ENCODE results near the gene FCRLA. TPM values are rescaled to one million over a fixed set of nuclear protein-coding genes. Genes with fewer than 3 reads are reported as not detected.

Gene FCRLA
- total and polyA plus RNA-seq, 2 donors (not counting 3 experiments of a cell fraction or from before 2014, with no cell fraction given): not detected

DNA sequence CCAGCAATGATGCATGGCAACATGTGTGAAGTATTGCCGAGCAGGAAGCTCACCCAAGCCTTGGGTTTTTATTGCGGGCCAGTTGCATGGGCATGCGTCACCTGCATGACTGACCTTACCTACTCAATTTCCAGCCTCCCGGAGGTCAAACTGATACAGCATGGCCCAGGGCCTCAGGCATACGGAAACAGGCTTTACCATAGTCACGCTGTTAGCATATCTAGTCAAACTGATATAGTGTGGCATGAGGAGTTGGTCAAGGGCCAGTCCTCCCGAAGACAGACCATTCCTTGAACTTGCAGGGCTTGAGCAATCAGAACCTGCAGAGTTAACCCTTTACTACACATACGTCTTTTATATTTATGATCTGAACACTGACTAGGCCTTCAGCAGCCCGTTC is 36.2 kb downstream of the FCRLA start:
- intact Hi-C loops (cut with micrococcal nuclease) (loop anchor here (10.0 kb wide), 1 partner anchor 178 kb away; no protein-coding TSS in a partner anchor), dilution Hi-C loops (cut with MboI; ENCODE audit: extremely low pct_ligation_motif_present, low sequenced_read_pairs) (no loop called here)
- Histone ChIP-seq H3K4me1 (ENCODE audit: control insufficient read depth, extremely low read depth, insufficient read depth, low read length) (peaks cover 3% of the 10 kb centered on the region), H3K9me1 (replicated peaks; ENCODE audit: control insufficient read depth, extremely low read depth, insufficient read depth, low read length) (no peaks in the 10 kb centered on the region), H3K36me3 (ENCODE audit: control insufficient read depth in 2 of 2, extremely low read depth in 1 of 2, insufficient read depth in 2 of 2, low read length in 2 of 2) (no peaks in the 10 kb centered on the region), H2AFZ (ENCODE audit: low read depth, low read length) (no peak overlapping the region), H3K4me3 (replicated peaks in 1 of 3; ENCODE audit: insufficient read depth in 1 of 3, low read depth in 1 of 3, low read length in 3 of 3) (no peak overlapping the region), H3K9me3 (replicated peaks; ENCODE audit: control insufficient read depth, insufficient read depth, low read length) (no peaks in the 10 kb centered on the region), H3K27ac (ENCODE audit: insufficient read depth, low read depth, low read length) (no peak overlapping the region), H3K9ac (replicated peaks; ENCODE audit: extremely low read depth, insufficient read depth, low read length) (no peak overlapping the region), H4K20me1 (replicated peaks; ENCODE audit: control insufficient read depth, extremely low read depth, insufficient read depth, low read length) (no peaks in the 10 kb centered on the region), H3K79me2 (ENCODE audit: control insufficient read depth, insufficient read depth, low read length) (no peaks in the 10 kb centered on the region), H3K27me3 (ENCODE audit: control insufficient read depth in 2 of 2, insufficient read depth in 2 of 2, low read length in 2 of 2) (no peaks in the 10 kb centered on the region), H3K4me2 (ENCODE audit: insufficient read depth, low read length) (no peak overlapping the region)
- FAIRE-seq (no peak), DNase-seq (ENCODE audit: low read depth, low spot score) (no peak)
- no peak for TF ChIP-seq GATA2 (IDR thresholded peaks at IDR 0.05; ENCODE audit: insufficient read depth, insufficient read length, low read depth, low read length)
- no peak for TF ChIP-seq FOS (IDR thresholded peaks at IDR 0.05; ENCODE audit: borderline replicate concordance, insufficient read depth, low read length)
- TF ChIP-seq EZH2 (IDR thresholded peaks at IDR 0.05; ENCODE audit: borderline replicate concordance, low read depth, low read length, severe bottlenecking): no peak
- no TSS peak for BruUV-seq (replicated peaks)
- ChIA-PET POLR2A (no interaction called here), CTCF (interaction anchor here (1.0 to 7.5 kb wide), 4 partner anchors 10 to 258 kb away, joined by 3 to 102 read pairs (median 4); no protein-coding TSS in a partner anchor)

DNA sequence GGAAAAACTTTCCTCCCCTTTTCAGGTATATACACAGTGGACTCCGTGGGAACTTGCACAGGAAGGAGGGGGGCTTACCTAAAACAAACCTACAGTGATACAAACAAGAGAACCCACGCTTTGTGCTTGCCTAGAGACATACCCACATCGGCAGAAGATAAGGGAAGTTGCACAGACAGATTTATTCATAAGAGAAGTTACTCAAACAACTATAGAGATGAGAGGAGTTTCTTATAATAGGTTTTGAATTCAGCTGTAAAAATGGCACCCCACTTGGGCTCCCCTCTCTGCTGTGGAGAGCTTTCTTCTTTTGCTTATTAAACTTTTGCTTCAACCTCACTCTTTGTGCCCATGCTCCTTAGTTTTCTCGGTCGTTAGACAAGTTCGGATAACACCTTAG is 40.8 kb downstream of the FCRLA start:
- no peak for DNase-seq (ENCODE audit: low read depth, low spot score)
- dilution Hi-C loops (cut with MboI; ENCODE audit: extremely low pct_ligation_motif_present, low sequenced_read_pairs): no loop called here
- no peaks in the 10 kb centered on the region for H4K20me1 ChIP-seq (replicated peaks; ENCODE audit: control insufficient read depth, extremely low read depth, insufficient read depth, low read length)
- no peak for TF ChIP-seq FOS (IDR thresholded peaks at IDR 0.05; ENCODE audit: borderline replicate concordance, insufficient read depth, low read length)
- TF ChIP-seq POLR2AphosphoS5 (IDR thresholded peaks at IDR 0.05; ENCODE audit: insufficient read depth, low read depth, low read length): no peak
- TF ChIP-seq, protein P1, sequence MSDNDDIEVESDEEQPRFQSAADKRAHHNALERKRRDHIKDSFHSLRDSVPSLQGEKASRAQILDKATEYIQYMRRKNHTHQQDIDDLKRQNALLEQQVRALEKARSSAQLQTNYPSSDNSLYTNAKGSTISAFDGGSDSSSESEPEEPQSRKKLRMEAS (IDR thresholded peaks at IDR 0.05; ENCODE audit: insufficient read depth, insufficient read length): no peak
- no peak for TF ChIP-seq POLR2A (IDR thresholded peaks at IDR 0.05; ENCODE audit: low read depth, low read length)
- TF ChIP-seq MYC (IDR thresholded peaks at IDR 0.05; ENCODE audit: low read depth, low read length): no peak
- TF ChIP-seq EZH2 (IDR thresholded peaks at IDR 0.05; ENCODE audit: borderline replicate concordance, low read depth, low read length, severe bottlenecking): no peak
- TF ChIP-seq GATA2 (IDR thresholded peaks at IDR 0.05; ENCODE audit: insufficient read depth, insufficient read length, low read depth, low read length): no peak
- TF ChIP-seq, protein P2, sequence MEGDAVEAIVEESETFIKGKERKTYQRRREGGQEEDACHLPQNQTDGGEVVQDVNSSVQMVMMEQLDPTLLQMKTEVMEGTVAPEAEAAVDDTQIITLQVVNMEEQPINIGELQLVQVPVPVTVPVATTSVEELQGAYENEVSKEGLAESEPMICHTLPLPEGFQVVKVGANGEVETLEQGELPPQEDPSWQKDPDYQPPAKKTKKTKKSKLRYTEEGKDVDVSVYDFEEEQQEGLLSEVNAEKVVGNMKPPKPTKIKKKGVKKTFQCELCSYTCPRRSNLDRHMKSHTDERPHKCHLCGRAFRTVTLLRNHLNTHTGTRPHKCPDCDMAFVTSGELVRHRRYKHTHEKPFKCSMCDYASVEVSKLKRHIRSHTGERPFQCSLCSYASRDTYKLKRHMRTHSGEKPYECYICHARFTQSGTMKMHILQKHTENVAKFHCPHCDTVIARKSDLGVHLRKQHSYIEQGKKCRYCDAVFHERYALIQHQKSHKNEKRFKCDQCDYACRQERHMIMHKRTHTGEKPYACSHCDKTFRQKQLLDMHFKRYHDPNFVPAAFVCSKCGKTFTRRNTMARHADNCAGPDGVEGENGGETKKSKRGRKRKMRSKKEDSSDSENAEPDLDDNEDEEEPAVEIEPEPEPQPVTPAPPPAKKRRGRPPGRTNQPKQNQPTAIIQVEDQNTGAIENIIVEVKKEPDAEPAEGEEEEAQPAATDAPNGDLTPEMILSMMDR (IDR thresholded peaks at IDR 0.05; ENCODE audit: extremely low read depth in 1 of 2, insufficient read depth in 1 of 2, low read depth in 1 of 2, low read length in 2 of 2): no peak
- TF ChIP-seq JUN (IDR thresholded peaks at IDR 0.05; ENCODE audit: borderline replicate concordance, insufficient read depth, insufficient read length, low read depth): no peak
- ChIA-PET POLR2A (no interaction called here), CTCF (interaction anchor here (1.0 kb wide), 1 partner anchor 15 kb away, joined by 3 read pairs; no protein-coding TSS in a partner anchor)
- no peak overlapping the region for H3K4me2 ChIP-seq (ENCODE audit: insufficient read depth, low read length)
- H3K36me3 ChIP-seq (ENCODE audit: control insufficient read depth in 2 of 2, extremely low read depth in 1 of 2, insufficient read depth in 2 of 2, low read length in 2 of 2): peaks cover under 1 to 4% of the 10 kb centered on the region in 2 experiments
- H3K79me2 ChIP-seq (ENCODE audit: control insufficient read depth, insufficient read depth, low read length): peaks cover 16% of the 10 kb centered on the region
- H3K4me1 ChIP-seq (ENCODE audit: control insufficient read depth, extremely low read depth, insufficient read depth, low read length): peaks cover 12% of the 10 kb centered on the region
- no peak for FAIRE-seq
- H3K27ac ChIP-seq (ENCODE audit: insufficient read depth, low read depth, low read length): no peak overlapping the region
- H3K9ac ChIP-seq (replicated peaks; ENCODE audit: extremely low read depth, insufficient read depth, low read length): no peak overlapping the region
- no peak overlapping the region for H2AFZ ChIP-seq (ENCODE audit: low read depth, low read length)
- peaks cover 0 to 2% of the 10 kb centered on the region in 2 experiments for H3K27me3 ChIP-seq (ENCODE audit: control insufficient read depth in 2 of 2, insufficient read depth in 2 of 2, low read length in 2 of 2)
- no peaks in the 10 kb centered on the region for H3K9me3 ChIP-seq (replicated peaks; ENCODE audit: control insufficient read depth, insufficient read depth, low read length)
- BruUV-seq (replicated peaks): no TSS peak
- H3K4me3 ChIP-seq (replicated peaks in 1 of 3; ENCODE audit: insufficient read depth in 1 of 3, low read depth in 1 of 3, low read length in 3 of 3): no peak overlapping the region
- no peaks in the 10 kb centered on the region for H3K9me1 ChIP-seq (replicated peaks; ENCODE audit: control insufficient read depth, extremely low read depth, insufficient read depth, low read length)
- intact Hi-C loops (cut with micrococcal nuclease): loop anchor here (2.0 to 10.0 kb wide), 2 partner anchors 19 to 183 kb away; partner anchors contain the start of gene ATF6

Data from endothelial cell of umbilical vein (primary cell).